C4-2B (cell line): Measurements from ENCODE around the gene CPTP.

ENCODE experiments used
- H3K27ac ChIP-seq: fragments of 450-650 bp; 2 replicates; pipeline ENCODE4 v1.5.1; 2017
- ZFX ChIP-seq: fragments of 450-650 bp; IDR thresholded peaks from 2 replicates; pipeline ENCODE4 v1.6.1; 2017
- TF ChIP-seq, protein P1 (sequence below): fragments of 450-650 bp; conservative IDR thresholded peaks from 2 replicates; pipeline ENCODE4 v1.5.1; 2017; ENCODE audit warnings: mild to moderate bottlenecking

CPTP gene

DNA sequence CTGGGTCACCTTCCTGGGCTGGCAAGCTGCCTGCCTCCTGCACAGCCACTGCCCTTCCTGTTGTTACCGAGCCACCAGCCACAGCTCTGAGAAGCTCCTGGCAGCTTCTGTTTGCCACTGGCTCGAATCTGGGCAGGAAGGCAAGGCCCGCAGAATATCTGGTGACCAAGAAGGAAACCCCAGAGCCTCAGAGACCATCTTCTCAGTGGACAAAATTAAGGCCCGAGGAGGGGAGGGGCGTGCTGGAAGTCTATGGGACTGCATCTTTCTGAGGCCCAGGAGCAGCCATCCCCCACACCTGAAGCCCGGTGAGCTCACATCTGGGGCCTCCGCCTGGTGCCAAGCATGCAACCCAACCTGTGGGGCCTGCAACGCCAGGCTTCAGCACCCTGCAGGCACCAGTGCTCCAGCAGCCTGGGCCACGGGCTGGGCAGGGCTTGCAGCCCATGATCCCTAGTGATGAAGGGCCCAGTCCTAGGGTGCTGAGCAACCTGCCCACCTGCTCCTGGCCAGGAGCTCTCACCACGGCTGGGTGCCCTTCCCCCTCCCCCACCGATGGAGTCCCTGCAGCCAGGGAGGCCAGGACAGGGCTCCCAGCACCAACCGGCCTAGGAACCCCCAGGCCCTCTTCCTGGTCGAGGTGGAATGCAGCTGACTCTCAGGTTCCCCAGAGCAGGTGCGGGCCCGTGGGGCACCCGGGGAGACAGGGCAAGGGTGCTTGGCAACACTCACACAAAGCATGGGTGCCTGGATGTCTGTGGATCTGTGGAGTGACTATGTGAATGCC is 879 bp downstream of the CPTP start:
- H3K27ac ChIP-seq: peak overlapping the region; percentile 97
- TF ChIP-seq, protein P1, sequence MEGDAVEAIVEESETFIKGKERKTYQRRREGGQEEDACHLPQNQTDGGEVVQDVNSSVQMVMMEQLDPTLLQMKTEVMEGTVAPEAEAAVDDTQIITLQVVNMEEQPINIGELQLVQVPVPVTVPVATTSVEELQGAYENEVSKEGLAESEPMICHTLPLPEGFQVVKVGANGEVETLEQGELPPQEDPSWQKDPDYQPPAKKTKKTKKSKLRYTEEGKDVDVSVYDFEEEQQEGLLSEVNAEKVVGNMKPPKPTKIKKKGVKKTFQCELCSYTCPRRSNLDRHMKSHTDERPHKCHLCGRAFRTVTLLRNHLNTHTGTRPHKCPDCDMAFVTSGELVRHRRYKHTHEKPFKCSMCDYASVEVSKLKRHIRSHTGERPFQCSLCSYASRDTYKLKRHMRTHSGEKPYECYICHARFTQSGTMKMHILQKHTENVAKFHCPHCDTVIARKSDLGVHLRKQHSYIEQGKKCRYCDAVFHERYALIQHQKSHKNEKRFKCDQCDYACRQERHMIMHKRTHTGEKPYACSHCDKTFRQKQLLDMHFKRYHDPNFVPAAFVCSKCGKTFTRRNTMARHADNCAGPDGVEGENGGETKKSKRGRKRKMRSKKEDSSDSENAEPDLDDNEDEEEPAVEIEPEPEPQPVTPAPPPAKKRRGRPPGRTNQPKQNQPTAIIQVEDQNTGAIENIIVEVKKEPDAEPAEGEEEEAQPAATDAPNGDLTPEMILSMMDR: no peak
- no peak; the same call in 1 of the 2 replicates for TF ChIP-seq ZFX

DNA sequence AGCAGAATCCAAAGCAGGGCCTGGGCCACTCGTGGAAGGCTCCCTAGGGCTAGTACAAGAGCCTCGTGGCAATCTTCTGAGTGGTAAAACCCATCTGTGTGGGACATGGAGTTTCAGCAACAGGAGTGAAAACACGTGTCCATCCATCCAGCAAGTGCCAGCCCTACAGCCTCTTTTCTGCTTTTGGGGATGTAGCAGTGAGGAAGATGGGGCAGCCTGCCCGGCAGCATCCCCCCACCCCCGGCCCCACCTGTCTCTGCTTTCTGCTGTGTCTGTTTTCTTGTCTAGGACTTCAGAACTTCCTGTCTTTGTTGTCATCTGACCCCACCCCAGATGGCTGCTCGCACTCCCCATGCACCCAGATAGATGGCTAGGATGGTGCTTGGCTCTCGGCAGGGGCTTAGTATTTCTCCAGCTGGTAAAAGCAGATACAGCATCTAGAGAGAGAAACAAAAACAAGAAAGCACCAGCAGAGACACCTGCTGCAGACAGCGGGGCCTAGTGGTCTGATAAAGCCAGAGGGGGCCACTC is 1.5 kb downstream of the CPTP start:
- peak overlapping the region; percentile 97 for H3K27ac ChIP-seq
- no peak for TF ChIP-seq ZFX
- TF ChIP-seq, protein P1: no peak

DNA sequence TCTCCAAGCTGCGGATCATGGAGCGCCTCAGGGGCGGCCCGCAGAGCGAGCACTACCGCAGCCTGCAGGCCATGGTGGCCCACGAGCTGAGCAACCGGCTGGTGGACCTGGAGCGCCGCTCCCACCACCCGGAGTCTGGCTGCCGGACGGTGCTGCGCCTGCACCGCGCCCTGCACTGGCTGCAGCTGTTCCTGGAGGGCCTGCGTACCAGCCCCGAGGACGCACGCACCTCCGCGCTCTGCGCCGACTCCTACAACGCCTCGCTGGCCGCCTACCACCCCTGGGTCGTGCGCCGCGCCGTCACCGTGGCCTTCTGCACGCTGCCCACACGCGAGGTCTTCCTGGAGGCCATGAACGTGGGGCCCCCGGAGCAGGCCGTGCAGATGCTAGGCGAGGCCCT is 2.7 kb downstream of the CPTP start:
- no peak overlapping the region for H3K27ac ChIP-seq
- no peak for TF ChIP-seq ZFX
- TF ChIP-seq, protein P1: no peak

DNA sequence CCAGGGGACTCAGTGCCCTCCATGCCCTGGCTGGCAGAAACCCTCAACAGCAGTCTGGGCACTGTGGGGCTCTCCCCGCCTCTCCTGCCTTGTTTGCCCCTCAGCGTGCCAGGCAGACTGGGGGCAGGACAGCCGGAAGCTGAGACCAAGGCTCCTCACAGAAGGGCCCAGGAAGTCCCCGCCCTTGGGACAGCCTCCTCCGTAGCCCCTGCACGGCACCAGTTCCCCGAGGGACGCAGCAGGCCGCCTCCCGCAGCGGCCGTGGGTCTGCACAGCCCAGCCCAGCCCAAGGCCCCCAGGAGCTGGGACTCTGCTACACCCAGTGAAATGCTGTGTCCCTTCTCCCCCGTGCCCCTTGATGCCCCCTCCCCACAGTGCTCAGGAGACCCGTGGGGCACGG is 3.7 kb downstream of the CPTP start:
- TF ChIP-seq, protein P1: no peak

DNA sequence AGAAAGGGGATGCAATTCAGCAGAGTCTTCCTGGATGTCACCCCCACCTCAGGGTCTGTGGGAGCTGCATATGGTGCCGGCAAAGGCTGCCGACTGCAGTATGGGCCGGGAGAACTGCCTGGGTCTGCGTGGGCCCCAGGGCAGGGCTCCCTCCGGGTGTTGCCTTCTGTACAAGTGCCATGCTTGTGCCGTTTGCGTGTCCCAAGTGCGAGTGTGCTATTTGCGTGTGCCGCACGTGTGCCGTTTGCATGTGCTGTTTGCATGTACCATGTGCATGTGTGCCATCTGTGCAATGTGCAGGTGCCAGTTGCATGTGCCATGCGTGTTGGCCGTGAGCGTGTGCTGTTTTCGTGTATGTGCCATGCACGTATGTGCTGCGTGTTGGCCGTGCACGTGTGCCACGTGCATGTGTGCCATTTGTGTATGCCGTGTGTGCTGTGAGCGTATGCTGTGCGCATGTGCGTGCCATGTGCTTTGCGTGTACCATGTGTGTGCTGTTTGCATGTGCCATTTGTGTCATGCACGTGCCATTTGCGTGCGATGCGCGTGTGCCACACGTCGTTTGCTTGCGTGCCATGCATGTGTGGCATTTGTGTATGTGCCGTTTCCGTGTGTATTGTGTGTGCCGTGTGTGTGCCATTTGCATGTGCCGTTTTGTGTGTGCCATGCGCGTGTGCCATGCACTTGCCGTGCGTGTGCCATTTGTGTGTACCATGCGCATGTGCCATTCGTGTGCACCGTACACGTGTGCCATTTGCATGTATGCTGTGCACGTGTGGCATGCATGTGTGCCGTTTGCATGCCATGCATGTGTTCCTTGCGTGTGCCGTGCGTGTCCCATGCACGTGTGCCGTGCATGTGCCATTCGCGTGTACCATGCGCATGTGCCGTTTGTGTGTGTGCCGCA is 5.0 kb downstream of the CPTP start:
- no peak overlapping the region for H3K27ac ChIP-seq
- TF ChIP-seq, protein P1: no peak
- TF ChIP-seq ZFX: no peak

More for the DNA sequence above, 3.7 kb downstream of the CPTP start:
- H3K27ac ChIP-seq: no peak overlapping the region

DNA sequence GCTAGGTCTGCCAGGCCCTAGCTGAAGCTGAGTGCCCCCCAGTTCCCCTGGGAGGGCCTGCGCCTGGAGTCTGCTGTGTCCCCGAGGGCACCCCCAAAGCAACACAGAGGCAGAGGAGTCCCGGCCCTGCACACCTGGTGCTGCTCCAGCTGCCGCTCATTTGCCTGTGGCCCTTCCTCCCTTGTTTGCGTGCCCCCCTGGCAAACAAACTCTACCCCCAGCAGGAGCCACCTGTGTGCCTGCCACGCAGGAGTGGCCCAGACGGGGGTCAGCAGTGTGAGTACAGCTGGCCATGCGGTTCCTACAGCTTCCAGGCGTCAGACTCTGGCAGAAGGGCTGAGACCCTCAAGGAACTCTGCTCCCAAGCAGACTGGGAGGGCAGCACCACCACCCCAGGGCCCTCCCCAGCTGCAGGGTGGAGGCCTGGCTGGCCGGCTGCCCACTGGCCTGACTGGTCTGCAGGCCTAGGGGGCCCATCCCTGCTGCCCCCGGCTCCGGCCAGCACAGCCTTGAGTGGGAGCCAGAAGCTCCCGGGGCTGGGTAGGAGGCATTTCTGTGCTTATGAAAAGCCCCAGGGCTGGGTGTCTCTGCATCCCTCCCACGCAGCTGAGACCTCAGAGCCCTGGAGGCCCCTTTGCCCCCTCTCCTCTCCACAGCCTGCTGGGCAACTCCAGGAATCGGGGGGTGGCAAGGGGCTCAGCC is 5.9 kb downstream of the CPTP start:
- no peak overlapping the region for H3K27ac ChIP-seq
- TF ChIP-seq ZFX: no peak
- TF ChIP-seq, protein P1: no peak
